ENCODE results near the gene ADGRF3. TPM values are rescaled to one million over a fixed set of nuclear protein-coding genes. Genes with fewer than 3 reads are reported as not detected.
"Not testable (repeated sequence)": the region's sequence is repeated elsewhere in the genome, so short reads cannot be mapped to it uniquely, and the experiment has no call there.

Gene ADGRF3
- total RNA-seq, 1 experiment from 2014 or later: not detected

- in situ Hi-C loops (cut with HindIII; ENCODE audit: low pct_unique_long_range_greater_than_20kb, low sequenced_read_pairs): no loop called here
- Histone ChIP-seq H3K27me3 (ENCODE audit: control insufficient read depth, insufficient read depth, low read length) (no peaks in the 10 kb centered on the region), H3K9me3 (ENCODE audit: control insufficient read depth, insufficient read depth, low read depth, low read length) (no peaks in the 10 kb centered on the region), H3K4me3 (ENCODE audit: low read depth in 2 of 2, low read length in 2 of 2) (no peak overlapping the region), H3K36me3 (ENCODE audit: control insufficient read depth, insufficient read depth, low read length) (no peaks in the 10 kb centered on the region), H3K4me1 (ENCODE audit: control insufficient read depth, insufficient read depth, low read length) (no peaks in the 10 kb centered on the region), H3K27ac (ENCODE audit: low read length) (no peak overlapping the region)
- intact Hi-C loops (cut with micrococcal nuclease; ENCODE audit: unreplicated experiment): no loop called here
- ChIA-PET CTCF (no interaction called here), POLR2A (no interaction called here)
- ATAC-seq: no peak
- no peak for TF ChIP-seq TCF7L2 (IDR thresholded peaks at IDR 0.05; ENCODE audit: low read depth, low read length)
- TF ChIP-seq, protein P1, sequence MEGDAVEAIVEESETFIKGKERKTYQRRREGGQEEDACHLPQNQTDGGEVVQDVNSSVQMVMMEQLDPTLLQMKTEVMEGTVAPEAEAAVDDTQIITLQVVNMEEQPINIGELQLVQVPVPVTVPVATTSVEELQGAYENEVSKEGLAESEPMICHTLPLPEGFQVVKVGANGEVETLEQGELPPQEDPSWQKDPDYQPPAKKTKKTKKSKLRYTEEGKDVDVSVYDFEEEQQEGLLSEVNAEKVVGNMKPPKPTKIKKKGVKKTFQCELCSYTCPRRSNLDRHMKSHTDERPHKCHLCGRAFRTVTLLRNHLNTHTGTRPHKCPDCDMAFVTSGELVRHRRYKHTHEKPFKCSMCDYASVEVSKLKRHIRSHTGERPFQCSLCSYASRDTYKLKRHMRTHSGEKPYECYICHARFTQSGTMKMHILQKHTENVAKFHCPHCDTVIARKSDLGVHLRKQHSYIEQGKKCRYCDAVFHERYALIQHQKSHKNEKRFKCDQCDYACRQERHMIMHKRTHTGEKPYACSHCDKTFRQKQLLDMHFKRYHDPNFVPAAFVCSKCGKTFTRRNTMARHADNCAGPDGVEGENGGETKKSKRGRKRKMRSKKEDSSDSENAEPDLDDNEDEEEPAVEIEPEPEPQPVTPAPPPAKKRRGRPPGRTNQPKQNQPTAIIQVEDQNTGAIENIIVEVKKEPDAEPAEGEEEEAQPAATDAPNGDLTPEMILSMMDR (IDR thresholded peaks at IDR 0.05): no peak
- no peak for TF ChIP-seq POLR2AphosphoS5 (IDR thresholded peaks at IDR 0.05; ENCODE audit: low read depth, low read length)
- TF ChIP-seq SIN3A (IDR thresholded peaks at IDR 0.05; ENCODE audit: borderline replicate concordance, insufficient read depth, low read depth, low read length): no peak
- TF ChIP-seq, protein P2, sequence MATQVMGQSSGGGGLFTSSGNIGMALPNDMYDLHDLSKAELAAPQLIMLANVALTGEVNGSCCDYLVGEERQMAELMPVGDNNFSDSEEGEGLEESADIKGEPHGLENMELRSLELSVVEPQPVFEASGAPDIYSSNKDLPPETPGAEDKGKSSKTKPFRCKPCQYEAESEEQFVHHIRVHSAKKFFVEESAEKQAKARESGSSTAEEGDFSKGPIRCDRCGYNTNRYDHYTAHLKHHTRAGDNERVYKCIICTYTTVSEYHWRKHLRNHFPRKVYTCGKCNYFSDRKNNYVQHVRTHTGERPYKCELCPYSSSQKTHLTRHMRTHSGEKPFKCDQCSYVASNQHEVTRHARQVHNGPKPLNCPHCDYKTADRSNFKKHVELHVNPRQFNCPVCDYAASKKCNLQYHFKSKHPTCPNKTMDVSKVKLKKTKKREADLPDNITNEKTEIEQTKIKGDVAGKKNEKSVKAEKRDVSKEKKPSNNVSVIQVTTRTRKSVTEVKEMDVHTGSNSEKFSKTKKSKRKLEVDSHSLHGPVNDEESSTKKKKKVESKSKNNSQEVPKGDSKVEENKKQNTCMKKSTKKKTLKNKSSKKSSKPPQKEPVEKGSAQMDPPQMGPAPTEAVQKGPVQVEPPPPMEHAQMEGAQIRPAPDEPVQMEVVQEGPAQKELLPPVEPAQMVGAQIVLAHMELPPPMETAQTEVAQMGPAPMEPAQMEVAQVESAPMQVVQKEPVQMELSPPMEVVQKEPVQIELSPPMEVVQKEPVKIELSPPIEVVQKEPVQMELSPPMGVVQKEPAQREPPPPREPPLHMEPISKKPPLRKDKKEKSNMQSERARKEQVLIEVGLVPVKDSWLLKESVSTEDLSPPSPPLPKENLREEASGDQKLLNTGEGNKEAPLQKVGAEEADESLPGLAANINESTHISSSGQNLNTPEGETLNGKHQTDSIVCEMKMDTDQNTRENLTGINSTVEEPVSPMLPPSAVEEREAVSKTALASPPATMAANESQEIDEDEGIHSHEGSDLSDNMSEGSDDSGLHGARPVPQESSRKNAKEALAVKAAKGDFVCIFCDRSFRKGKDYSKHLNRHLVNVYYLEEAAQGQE (IDR thresholded peaks at IDR 0.05; ENCODE audit: insufficient read depth in 1 of 2, low read depth in 2 of 2, low read length in 1 of 2): no peak
- BruUV-seq (replicated peaks): no TSS peak
- no peak for DNase-seq (ENCODE audit: low read depth, low spot score)
Observed at GRCh38 chr2:26356111-26356510, 9.5 kb upstream of the ADGRF3 start.

DNA sequence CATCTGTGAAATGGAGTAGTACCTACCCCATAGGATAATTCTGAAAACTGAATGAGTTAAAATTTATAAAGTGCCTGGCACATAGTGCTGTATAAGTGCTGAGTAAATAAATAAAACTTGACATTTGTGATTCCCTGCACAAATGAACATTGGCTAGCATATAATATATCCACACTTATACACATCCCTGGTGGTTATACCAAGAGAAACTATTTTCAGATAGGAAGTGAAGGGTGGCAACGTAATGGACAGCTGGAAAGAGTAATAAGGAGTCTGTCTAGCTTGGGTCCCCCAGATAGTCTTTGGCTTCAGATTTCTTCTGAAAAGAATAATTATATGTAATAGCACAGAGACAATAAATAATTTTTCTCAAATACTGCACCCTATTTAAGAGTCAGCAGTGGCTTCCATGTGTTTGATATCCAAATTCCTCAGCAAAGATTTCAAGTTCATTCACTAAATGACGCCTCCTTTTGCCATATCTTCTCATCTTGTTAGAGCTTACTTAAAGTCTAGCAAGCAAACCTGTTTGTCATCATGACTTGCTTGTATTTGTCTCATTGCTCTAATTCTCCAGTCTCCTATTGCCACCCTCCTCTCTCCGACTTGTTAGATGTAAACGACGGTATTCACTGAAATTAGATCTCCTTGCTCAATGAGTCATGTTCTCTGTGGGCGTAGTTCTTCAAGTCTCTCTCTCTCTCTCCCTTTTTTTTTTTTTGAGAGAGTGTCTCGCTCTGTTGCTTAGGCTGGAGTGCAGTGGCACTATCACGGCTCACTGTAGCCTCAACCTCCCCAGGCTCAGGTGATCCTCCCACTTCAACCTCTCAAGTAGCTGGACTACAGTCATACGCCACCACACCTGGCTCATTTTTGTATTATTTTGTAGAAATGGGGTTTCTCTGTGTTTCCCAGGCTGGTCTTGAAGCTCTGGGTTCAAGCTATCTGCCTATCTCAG, 8.7 kb upstream of the ADGRF3 start:
- Histone ChIP-seq H3K4me1 (ENCODE audit: control insufficient read depth, insufficient read depth, low read length) (no peaks in the 10 kb centered on the region), H3K27ac (ENCODE audit: low read length) (no peak overlapping the region), H3K36me3 (ENCODE audit: control insufficient read depth, insufficient read depth, low read length) (no peaks in the 10 kb centered on the region), H3K9me3 (ENCODE audit: control insufficient read depth, insufficient read depth, low read depth, low read length) (no peaks in the 10 kb centered on the region), H3K27me3 (ENCODE audit: control insufficient read depth, insufficient read depth, low read length) (no peaks in the 10 kb centered on the region), H3K4me3 (ENCODE audit: low read depth in 2 of 2, low read length in 2 of 2) (no peak overlapping the region)
- CTCF ChIA-PET: interaction anchor here (0.6 kb wide), 1 partner anchor 586 kb away, joined by 6 read pairs; no protein-coding TSS in a partner anchor
- no TSS peak for BruUV-seq (replicated peaks)
- intact Hi-C loops (cut with micrococcal nuclease; ENCODE audit: unreplicated experiment) (no loop called here), in situ Hi-C loops (cut with HindIII; ENCODE audit: low pct_unique_long_range_greater_than_20kb, low sequenced_read_pairs) (no loop called here)
- TF ChIP-seq POLR2AphosphoS5 (IDR thresholded peaks at IDR 0.05; ENCODE audit: low read depth, low read length) (no peak), SIN3A (IDR thresholded peaks at IDR 0.05; ENCODE audit: borderline replicate concordance, insufficient read depth, low read depth, low read length) (no peak), TCF7L2 (IDR thresholded peaks at IDR 0.05; ENCODE audit: low read depth, low read length) (no peak)
- TF ChIP-seq, protein P1 (IDR thresholded peaks at IDR 0.05): no peak
- TF ChIP-seq, protein P2 (IDR thresholded peaks at IDR 0.05; ENCODE audit: insufficient read depth in 1 of 2, low read depth in 2 of 2, low read length in 1 of 2): no peak
- DNase-seq (ENCODE audit: low read depth, low spot score) (no peak), ATAC-seq (no peak)
- POLR2A ChIA-PET: interaction anchor here (0.7 kb wide), 1 partner anchor 13 kb away, joined by 3 read pairs; no protein-coding TSS in a partner anchor

DNA sequence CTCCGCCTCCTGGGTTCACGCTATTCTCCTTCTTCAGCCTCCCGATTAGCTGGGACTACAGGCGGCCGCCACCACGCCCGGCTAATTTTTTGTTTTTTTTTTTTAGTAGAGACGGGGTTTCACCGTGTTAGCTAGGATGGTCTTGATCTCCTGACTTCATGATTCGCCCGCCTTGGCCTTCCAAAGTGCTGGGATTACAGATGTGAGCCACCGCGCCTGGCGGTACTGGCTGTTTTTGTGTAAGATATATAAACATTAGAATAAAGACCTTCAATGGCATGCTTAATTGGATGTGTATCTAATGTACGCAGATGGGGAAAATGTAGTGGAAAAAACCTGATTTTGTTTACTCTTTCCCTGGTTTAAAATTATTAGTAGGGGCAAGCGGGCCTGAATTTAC, 7.9 kb upstream of the ADGRF3 start:
- BruUV-seq (replicated peaks); H3K27me3 ChIP-seq (ENCODE audit: control insufficient read depth, insufficient read depth, low read length); H3K4me1 ChIP-seq (ENCODE audit: control insufficient read depth, insufficient read depth, low read length); H3K27ac ChIP-seq (ENCODE audit: low read length); H3K4me3 ChIP-seq (ENCODE audit: low read depth in 2 of 2, low read length in 2 of 2); DNase-seq (ENCODE audit: low read depth, low spot score); intact Hi-C loops (cut with micrococcal nuclease; ENCODE audit: unreplicated experiment); ATAC-seq; in situ Hi-C loops (cut with HindIII; ENCODE audit: low pct_unique_long_range_greater_than_20kb, low sequenced_read_pairs); H3K9me3 ChIP-seq (ENCODE audit: control insufficient read depth, insufficient read depth, low read depth, low read length); H3K36me3 ChIP-seq (ENCODE audit: control insufficient read depth, insufficient read depth, low read length): not testable (repeated sequence)
- ChIA-PET POLR2A (interaction anchor here (0.7 kb wide), 1 partner anchor 13 kb away, joined by 3 read pairs; no protein-coding TSS in a partner anchor), CTCF (interaction anchor here (0.6 kb wide), 1 partner anchor 587 kb away, joined by 6 read pairs; no protein-coding TSS in a partner anchor)
